Left ventricle myocardium inferior (tissue), 1 donor: ENCODE measurements around the gene C18orf54. TPM values are rescaled to one million over a fixed set of nuclear protein-coding genes. Genes with fewer than 3 reads are reported as not detected.
A peak's percentile ranks its signal among the peaks of the same experiment; 100 is the strongest.

Experiments used
- DNase-seq: peaks from one replicate; pipeline ENCODE4 v3.0.0-alpha.2; 2020
- H3K27ac ChIP-seq: fragments of 200-600 bp; replicated peaks from 2 replicates; pipeline ENCODE4 v1.8.0; 2021
- H3K27me3 ChIP-seq: fragments of 200-600 bp; 2 replicates; pipeline ENCODE4 v1.8.0; 2021; ENCODE audit warnings: low read depth
- H3K36me3 ChIP-seq: fragments of 200-600 bp; 2 replicates; pipeline ENCODE4 v1.8.0; 2021
- H3K4me1 ChIP-seq: fragments of 200-600 bp; 2 replicates; pipeline ENCODE4 v1.8.0; 2021
- H3K4me3 ChIP-seq: fragments of 200-600 bp; 2 replicates; pipeline ENCODE4 v1.8.0; 2021; ENCODE audit warnings: mild to moderate bottlenecking, moderate library complexity
- H3K9me3 ChIP-seq: fragments of 200-600 bp; replicated peaks from 2 replicates; pipeline ENCODE4 v1.8.0; 2021
- CTCF ChIP-seq: fragments of 200-600 bp; IDR thresholded peaks from 2 replicates; pipeline ENCODE4 v1.8.0; 2021; ENCODE audit warnings: antibody characterized with exemption, mild to moderate bottlenecking, borderline replicate concordance
- intact Hi-C: fragments of 100-400 bp; cut with micrococcal nuclease; formaldehyde crosslinking; loops from one replicate; pipeline ENCODE4 v1.11.0; 2022
- total RNA-seq: library from RNA; stranded (reverse); fragmentation: NEBNext Ultra II Directional; extraction: Animal tissue kit (Norgen Biotek cat#: 25700); gene quantifications from one replicate; pipeline ENCODE4 v1.2.1, GENCODE V29; 2021
- donor health status: DM: no; HTN: yes; CAD: no; lungs with severe emphysema.

C18orf54 gene
- total RNA-seq, 1 donor from 2014 or later = 1.4 TPM

- no peak for TF ChIP-seq CTCF
- Histone ChIP-seq H3K27ac (peak overlapping the region; percentile 66), H3K9me3 (no peaks in the 10 kb centered on the region), H3K4me3 (peak overlapping the region; percentile 86), H3K4me1 (peaks cover 25% of the 10 kb centered on the region), H3K36me3 (no peaks in the 10 kb centered on the region), H3K27me3 (peaks cover 1% of the 10 kb centered on the region)
- no peak for DNase-seq
- intact Hi-C loops = no loop called here
Measured at GRCh38 chr18:54357082-54357659, 535 bp upstream of the C18orf54 start.

GRCh38 chr18:54358495-54359040 lies 862 bp downstream of the C18orf54 start:
- H3K27ac ChIP-seq = peak overlapping the region; percentile 66
- no peaks in the 10 kb centered on the region for H3K36me3 ChIP-seq
- no peak for TF ChIP-seq CTCF
- peaks cover 25% of the 10 kb centered on the region for H3K4me1 ChIP-seq
- DNase-seq = peak; percentile 16
- intact Hi-C loops = no loop called here
- H3K9me3 ChIP-seq = no peaks in the 10 kb centered on the region
- no peaks in the 10 kb centered on the region for H3K27me3 ChIP-seq
- H3K4me3 ChIP-seq = peak overlapping the region; percentile 86

GRCh38 chr18:54359233-54359632 lies 1.5 kb downstream of the C18orf54 start:
- H3K27me3 ChIP-seq = no peaks in the 10 kb centered on the region
- H3K4me3 ChIP-seq = peak overlapping the region; percentile 86
- DNase-seq = no peak
- no peaks in the 10 kb centered on the region for H3K36me3 ChIP-seq
- no peak for TF ChIP-seq CTCF
- H3K27ac ChIP-seq = no peak overlapping the region
- intact Hi-C loops = no loop called here
- H3K9me3 ChIP-seq = no peaks in the 10 kb centered on the region
- peaks cover 25% of the 10 kb centered on the region for H3K4me1 ChIP-seq

GRCh38 chr18:54360406-54360805 lies 2.7 kb downstream of the C18orf54 start:
- Histone ChIP-seq H3K4me3 (no peak overlapping the region), H3K9me3 (no peaks in the 10 kb centered on the region), H3K27ac (no peak overlapping the region), H3K27me3 (no peaks in the 10 kb centered on the region), H3K4me1 (peaks cover 25% of the 10 kb centered on the region), H3K36me3 (no peaks in the 10 kb centered on the region)
- no peak for TF ChIP-seq CTCF
- no peak for DNase-seq
- intact Hi-C loops = no loop called here

- TF ChIP-seq CTCF = no peak
- H3K9me3 ChIP-seq = no peaks in the 10 kb centered on the region
- no peak for DNase-seq
- H3K4me1 ChIP-seq = no peaks in the 10 kb centered on the region
- H3K4me3 ChIP-seq = no peak overlapping the region
- no peak overlapping the region for H3K27ac ChIP-seq
- intact Hi-C loops = no loop called here
- H3K27me3 ChIP-seq = no peaks in the 10 kb centered on the region
- H3K36me3 ChIP-seq = peaks cover 7% of the 10 kb centered on the region
Measured at GRCh38 chr18:54378057-54378456, 20.4 kb downstream of the C18orf54 start.
